Dermis microvascular lymphatic vessel endothelial cell (primary cell): ENCODE results near the gene CD40. TPM values are rescaled to one million over a fixed set of nuclear protein-coding genes. Genes with fewer than 3 reads are reported as not detected.

Experiments used
- DNase-seq, 2 donors: peaks; one replicate each; pipeline versions ENCODE4 v3.0.0 to v3.0.0-alpha.2; 2010; ENCODE audit warnings: low read depth in 2 of 2
- total RNA-seq: library from RNA; depleted of rRNA; stranded (reverse); fragments of >200 nt; gene quantifications from 2 replicates; pipeline ENCODE4 v1.2.1, GENCODE V29; 2014

The CD40 gene
- total RNA-seq, 1 donor from 2014 or later: 10.9 TPM

DNA sequence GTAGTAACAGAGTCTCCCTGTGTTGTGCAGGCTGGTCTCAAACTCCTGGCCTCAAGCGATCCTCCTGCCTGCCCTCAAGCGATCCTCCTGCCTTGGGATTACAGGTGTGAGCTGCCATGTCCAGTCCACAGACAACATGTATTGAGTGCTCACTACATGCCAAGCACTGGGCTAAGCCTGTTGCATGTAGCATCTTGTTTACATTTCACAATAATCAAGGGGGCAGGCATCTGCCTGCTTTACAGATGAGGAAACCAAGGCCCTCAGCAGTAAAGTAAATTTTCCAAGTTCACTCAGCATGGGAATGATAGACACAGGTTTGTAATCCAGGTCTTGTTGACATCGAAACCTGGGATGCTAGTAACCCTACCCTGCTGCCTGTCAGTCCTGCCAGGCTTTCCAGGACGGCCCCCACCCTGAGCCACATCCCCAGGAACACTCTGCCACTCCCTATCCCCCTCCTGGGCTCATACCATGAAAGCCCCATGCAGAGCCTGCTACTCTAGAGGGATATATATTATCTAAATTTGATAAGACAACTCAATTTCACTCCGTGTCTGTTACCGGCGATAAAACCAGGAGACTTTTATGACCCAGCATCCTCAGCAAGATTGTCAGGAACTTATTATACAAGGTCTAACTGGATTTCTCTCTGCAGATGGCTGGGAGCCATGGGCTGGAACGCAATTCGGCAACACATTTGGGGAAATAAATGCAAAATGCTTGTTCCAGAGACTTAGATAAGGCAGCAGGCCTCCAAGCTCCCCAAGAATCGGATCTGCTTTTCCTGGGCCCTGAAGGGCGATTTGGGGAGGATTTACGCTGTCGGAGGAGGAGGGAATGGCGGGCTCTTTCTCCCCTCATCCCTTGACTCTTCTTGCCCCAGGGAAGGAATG lies 30.4 kb downstream of the CD40 start:
- DNase-seq: no peak

DNA sequence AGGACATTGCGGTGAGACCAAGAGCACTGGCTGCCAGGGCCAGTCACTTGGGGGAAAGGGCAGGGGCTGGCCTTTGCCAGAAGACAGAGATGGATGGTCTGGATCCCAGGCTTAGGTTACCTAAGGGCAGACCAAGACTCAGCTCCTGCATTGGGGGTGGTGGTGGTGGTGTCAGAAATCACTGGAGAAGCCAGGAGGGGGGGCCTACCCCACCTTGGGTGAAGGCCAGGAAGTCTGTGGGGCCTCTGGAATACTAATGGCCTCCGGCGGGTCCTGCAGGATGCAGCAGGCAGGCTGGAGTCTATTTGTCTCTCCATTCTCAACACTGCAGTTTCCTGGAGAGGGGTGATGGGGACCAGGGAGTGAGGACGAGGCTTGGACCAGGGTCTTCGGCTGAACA lies 32.8 kb downstream of the CD40 start:
- no peak for DNase-seq

- no peak for DNase-seq
These were observed 33.8 kb downstream of the CD40 start for GRCh38 chr20:46151936-46152335.

DNA sequence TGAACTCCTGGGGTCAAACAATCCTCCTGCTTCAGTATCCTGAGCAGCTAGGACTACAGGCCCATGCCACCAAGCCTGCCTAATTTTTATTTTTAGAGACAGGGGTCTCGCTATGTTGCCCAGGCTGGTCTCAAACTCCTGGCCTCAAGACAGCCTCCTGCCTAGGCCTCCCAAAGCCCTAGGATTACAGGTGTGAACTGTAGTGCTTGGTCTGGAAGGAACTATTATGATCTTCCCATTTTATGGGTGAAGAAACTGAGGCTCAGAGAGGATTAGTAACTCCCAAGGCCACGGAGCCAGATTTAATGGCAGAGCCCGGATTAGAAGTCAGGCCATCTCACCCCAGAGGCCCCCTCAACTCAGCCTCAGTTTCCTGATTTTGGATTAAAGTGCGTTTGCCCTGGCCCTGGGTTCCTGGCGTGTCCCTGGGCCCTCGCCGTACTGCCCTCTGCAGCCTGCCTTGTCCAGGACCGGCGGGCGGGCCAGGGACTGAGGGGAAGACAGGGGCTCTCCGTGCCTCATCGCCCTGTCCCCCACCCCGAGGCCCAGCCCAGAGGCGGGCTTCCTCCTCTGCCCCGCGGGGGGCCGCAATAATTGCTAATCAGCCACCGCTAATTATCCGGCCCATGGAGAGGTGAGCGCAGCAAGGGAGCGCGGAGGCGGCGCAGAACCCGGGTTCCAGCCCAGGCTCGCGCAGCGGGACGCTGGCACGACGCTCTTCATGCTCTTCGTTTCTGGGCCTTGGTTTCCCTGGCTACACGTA lies 34.9 kb downstream of the CD40 start:
- DNase-seq: no peak

GRCh38 chr20:46154305-46154704 lies 36.2 kb downstream of the CD40 start:
- no peak for DNase-seq

GRCh38 chr20:46154796-46155195 lies 36.7 kb downstream of the CD40 start:
- no peak for DNase-seq

DNA sequence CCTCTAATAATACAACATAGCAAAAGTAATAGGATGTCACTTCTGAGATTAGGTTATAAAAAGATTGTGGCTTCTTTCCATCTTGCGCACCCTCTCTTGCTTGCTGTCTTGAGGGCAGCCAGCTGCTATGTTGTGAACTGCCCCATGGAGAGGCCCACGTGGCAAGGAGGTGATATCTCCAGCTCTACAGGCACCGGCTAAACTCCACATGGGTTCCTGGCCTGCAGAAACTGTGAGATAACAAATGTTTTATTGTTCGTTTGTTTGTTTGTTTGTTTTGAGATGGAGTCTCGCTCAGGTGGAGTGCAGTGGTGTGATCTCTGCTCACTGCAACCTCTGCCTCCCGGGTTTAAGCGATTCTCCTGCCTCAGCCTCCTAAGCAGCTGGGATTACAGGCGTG lies 38.0 kb downstream of the CD40 start:
- no peak for DNase-seq

DNA sequence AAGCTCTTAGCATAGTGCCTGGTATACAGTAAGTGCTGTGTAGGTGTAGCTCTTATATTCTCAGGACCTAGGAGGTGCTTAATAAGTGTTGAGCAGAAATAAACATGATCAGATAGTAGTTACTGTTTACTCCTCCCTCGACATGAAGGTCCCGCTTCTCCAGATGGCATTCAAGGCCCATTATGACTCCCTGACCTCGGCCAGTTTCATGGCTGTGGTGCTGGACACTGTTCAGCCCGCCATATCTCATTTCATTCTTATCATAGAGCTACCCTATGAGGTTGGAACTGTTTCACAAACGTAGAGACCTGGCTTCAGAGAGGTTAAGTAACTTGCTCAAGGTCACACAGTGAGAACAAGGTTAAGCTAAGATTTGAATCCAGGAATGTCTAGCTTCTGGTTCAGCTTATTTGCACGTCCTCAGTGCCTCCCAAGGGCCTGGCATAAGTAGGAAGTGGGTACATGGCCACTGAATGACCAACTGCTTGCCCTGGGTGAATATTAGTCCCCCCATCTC lies 39.0 kb downstream of the CD40 start:
- no peak for DNase-seq

DNA sequence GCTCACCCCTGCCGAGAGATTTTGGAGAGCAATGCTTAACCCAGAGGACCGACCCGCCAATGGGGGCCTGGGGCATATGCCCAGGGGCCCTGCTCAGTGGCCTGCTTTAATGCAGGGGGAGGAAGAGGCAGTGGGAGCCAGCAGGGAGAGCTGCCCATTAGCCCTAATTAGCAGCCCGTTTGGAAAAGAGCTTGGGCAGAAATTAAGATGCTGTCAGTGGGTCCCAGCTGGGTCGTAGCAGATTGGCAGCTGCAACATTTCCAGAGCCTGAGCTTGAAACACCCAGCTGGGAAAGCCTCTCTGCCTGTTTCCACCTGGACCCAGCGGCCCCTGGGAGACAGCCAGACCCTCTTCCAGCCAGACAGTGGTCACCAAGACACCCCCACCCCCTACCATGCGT lies 39.5 kb downstream of the CD40 start:
- no peak for DNase-seq

- no peak for DNase-seq
These were observed 40.4 kb downstream of the CD40 start for GRCh38 chr20:46158476-46158987.

GRCh38 chr20:46159101-46159897 lies 41.2 kb downstream of the CD40 start:
- DNase-seq: no peak

DNA sequence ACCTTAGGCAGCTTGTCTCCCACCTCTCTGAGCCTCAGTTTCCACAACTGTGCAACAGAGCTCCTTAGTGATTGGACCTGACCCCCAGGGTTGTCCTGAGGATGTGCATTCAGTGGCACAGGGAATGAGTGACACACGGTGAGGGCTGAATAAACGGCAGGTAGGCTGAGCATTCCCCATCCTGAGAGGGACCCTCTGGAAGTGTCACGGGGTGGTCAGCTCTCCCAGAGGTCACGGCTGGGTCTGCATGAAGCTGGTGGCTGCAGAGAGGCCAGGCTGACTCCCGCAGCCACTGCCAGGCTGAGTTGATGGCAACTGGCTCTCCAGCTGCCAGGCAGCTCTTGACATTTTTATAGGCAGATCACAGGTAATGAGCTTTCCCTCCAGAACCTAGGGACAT lies 42.5 kb downstream of the CD40 start:
- DNase-seq: no peak

- no peak for DNase-seq
These were observed 43.8 kb downstream of the CD40 start for GRCh38 chr20:46161921-46162320.

- no peak for DNase-seq
These were observed 46.1 kb downstream of the CD40 start for GRCh38 chr20:46164254-46164653.

GRCh38 chr20:46167080-46167479 lies 49.0 kb downstream of the CD40 start:
- no peak for DNase-seq

GRCh38 chr20:46168438-46168837 lies 50.3 kb downstream of the CD40 start:
- DNase-seq: no peak

DNA sequence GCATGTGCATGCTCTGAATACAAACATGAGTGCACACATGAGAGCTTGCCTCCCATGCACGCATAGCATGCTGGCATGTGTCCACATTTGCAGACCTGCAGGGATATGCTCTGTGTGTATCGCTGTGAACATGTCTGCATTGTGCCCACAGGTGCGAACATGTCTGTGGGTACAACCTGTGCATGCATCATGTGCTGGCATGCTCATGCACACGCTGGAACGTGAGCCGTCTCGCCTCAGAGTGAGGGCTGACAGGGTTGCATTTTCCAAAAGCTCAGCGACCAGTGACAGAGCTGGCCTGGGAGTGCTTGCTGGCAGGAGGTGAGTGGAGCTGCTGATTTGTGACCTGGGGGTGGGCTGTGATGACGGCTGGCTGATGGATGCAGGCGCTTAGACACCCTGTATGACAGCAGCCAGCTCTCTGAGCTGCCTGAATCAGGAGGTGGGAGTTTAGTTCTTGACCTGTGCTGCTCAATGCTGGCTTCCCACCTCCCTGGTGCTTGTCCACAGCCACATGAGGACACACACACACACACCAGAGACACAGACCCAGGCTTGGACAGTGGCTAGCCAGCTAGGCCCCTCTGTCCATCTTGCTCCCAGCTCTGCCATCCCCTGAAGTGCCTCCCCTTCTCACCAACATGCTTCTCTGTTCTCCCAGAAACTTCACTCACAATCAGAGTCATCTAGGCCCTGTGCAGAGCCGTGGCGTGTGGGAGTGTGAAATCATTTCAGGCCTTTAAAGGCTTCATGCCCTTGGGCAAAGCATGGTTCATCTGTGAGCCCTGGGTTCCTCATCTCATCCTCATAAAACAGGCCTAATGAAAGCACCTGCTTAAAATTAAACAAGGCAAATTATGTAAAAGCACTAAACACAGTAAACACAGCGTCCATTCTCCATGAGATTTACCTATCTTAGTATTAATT lies 51.4 kb downstream of the CD40 start:
- DNase-seq: no peak

GRCh38 chr20:46171476-46171875 lies 53.4 kb downstream of the CD40 start:
- no peak for DNase-seq

DNA sequence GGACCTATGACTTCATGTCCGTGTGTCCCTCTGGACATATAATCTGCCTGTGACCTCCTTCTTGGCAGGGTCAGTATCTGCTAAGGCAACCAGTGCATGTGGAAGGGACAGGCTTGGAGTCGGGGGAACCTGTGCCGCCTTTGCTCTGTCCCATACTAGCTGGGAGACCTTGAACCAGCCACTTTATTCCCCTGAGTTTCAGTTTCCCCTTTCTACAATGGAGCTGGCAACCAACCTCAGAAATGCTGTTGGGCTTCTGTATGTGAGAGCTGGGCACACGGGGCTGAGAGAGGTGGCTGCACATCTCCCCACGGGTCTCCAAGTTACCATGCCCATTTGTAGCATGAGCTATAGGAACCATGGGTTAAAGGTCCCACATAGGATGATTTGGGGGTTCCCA lies 53.8 kb downstream of the CD40 start:
- no peak for DNase-seq

GRCh38 chr20:46172455-46172854 lies 54.3 kb downstream of the CD40 start:
- no peak for DNase-seq
